WTC11 (cell line): Measurements from ENCODE around the gene INHA. TPM values are rescaled to one million over a fixed set of nuclear protein-coding genes. Genes with fewer than 3 reads are reported as not detected.

Experiments
- ELF4 ChIP-seq: sonication (generic); formaldehyde crosslinking; IDR thresholded peaks from 2 replicates; pipeline ENCODE4 v1.8.1; 2022; ENCODE audit warnings: low read depth, mild to moderate bottlenecking, moderate library complexity, missing genetic modification reagents
- ESRRA ChIP-seq: sonication (generic); formaldehyde crosslinking; IDR thresholded peaks from 2 replicates; pipeline ENCODE4 v1.8.1; 2022; ENCODE audit warnings: mild to moderate bottlenecking, missing genetic modification reagents, borderline replicate concordance
- ETV6 ChIP-seq: sonication (generic); formaldehyde crosslinking; IDR thresholded peaks from 2 replicates; pipeline ENCODE4 v1.8.1; 2022; ENCODE audit warnings: mild to moderate bottlenecking, missing genetic modification reagents
- FOXJ3 ChIP-seq: sonication (generic); formaldehyde crosslinking; IDR thresholded peaks from 2 replicates; pipeline ENCODE4 v1.9.0; 2021; ENCODE audit warnings: missing genetic modification reagents, mild to moderate bottlenecking, borderline replicate concordance
- GRHL2 ChIP-seq: fragments of 250-450 bp; sonication (Bioruptor Pico); IDR thresholded peaks from 2 replicates; pipeline ENCODE4 v1.8.0; 2022; ENCODE audit warnings: mild to moderate bottlenecking, moderate library complexity; ENCODE audit not compliant: insufficient replicate concordance, severe bottlenecking
- GTF2I ChIP-seq: fragments of 250-450 bp; sonication (Bioruptor Pico); conservative IDR thresholded peaks from 2 replicates; pipeline ENCODE4 v1.4.0; 2021; ENCODE audit warnings: mild to moderate bottlenecking
- JAZF1 ChIP-seq: fragments of 250-450 bp; sonication (Bioruptor Pico); IDR thresholded peaks from 2 replicates; pipeline ENCODE4 v1.9.0; 2021; ENCODE audit warnings: moderate library complexity, mild to moderate bottlenecking, inconsistent platforms
- JUN ChIP-seq: sonication (generic); formaldehyde crosslinking; IDR thresholded peaks from 2 replicates; pipeline ENCODE4 v1.8.0; 2023; ENCODE audit warnings: mild to moderate bottlenecking, missing genetic modification reagents
- MXD4 ChIP-seq: fragments of 250-450 bp; sonication (Bioruptor Pico); IDR thresholded peaks from 2 replicates; pipeline ENCODE4 v1.8.0; 2021; ENCODE audit warnings: mild to moderate bottlenecking, moderate library complexity, borderline replicate concordance
- OVOL2 ChIP-seq: fragments of 250-450 bp; sonication (Bioruptor Pico); IDR thresholded peaks from 2 replicates; pipeline ENCODE4 v1.9.0; 2021; ENCODE audit warnings: mild to moderate bottlenecking, borderline replicate concordance
- PRRX2 ChIP-seq: fragments of 250-450 bp; sonication (Bioruptor Pico); IDR thresholded peaks from 2 replicates; pipeline ENCODE4 v1.8.0; 2021; ENCODE audit warnings: mild to moderate bottlenecking
- RELA ChIP-seq: sonication (generic); formaldehyde crosslinking; IDR thresholded peaks from 2 replicates; pipeline ENCODE4 v1.8.1; 2022; ENCODE audit warnings: missing genetic modification reagents, mild to moderate bottlenecking, borderline replicate concordance
- RORB ChIP-seq: fragments of 250-450 bp; sonication (Bioruptor Pico); IDR thresholded peaks from 2 replicates; pipeline ENCODE4 v1.9.0; 2021; ENCODE audit warnings: mild to moderate bottlenecking
- SP1 ChIP-seq: sonication (generic); formaldehyde crosslinking; conservative IDR thresholded peaks from 2 replicates; pipeline ENCODE4 v1.8.1; 2022; ENCODE audit warnings: missing genetic modification reagents
- TCF7 ChIP-seq: sonication (generic); formaldehyde crosslinking; IDR thresholded peaks from 2 replicates; pipeline ENCODE4 v1.8.0; 2022; ENCODE audit warnings: mild to moderate bottlenecking, low read depth, missing genetic modification reagents, moderate library complexity
- TEAD1 ChIP-seq: sonication (generic); formaldehyde crosslinking; IDR thresholded peaks from 2 replicates; pipeline ENCODE4 v1.8.0; 2022; ENCODE audit warnings: mild to moderate bottlenecking, missing genetic modification reagents
- ZNF317 ChIP-seq: sonication (generic); formaldehyde crosslinking; IDR thresholded peaks from 2 replicates; pipeline ENCODE4 v1.8.1; 2023; ENCODE audit warnings: low read depth, mild to moderate bottlenecking, moderate library complexity, missing genetic modification reagents, borderline replicate concordance
- ZNF396 ChIP-seq: fragments of 250-450 bp; sonication (Bioruptor Pico); IDR thresholded peaks from 2 replicates; pipeline ENCODE4 v1.8.0; 2021; ENCODE audit warnings: mild to moderate bottlenecking, moderate library complexity, borderline replicate concordance
- ZNF416 ChIP-seq: fragments of 250-450 bp; sonication (Bioruptor Pico); IDR thresholded peaks from 2 replicates; pipeline ENCODE4 v1.9.0; 2021; ENCODE audit warnings: mild to moderate bottlenecking, inconsistent platforms
- total RNA-seq: library from RNA; stranded (reverse); gene quantifications from 3 replicates; pipeline ENCODE4 v1.2.3, GENCODE V29; 2021
- TF ChIP-seq, protein P1 (sequence below): sonication (generic); formaldehyde crosslinking; IDR thresholded peaks from 2 replicates; pipeline ENCODE4 v1.8.0; 2022; ENCODE audit warnings: missing genetic modification reagents
- TF ChIP-seq, protein P2 (sequence below): fragments of 250-450 bp; sonication (Bioruptor Pico); IDR thresholded peaks from 2 replicates; pipeline ENCODE4 v1.8.0; 2021; ENCODE audit warnings: mild to moderate bottlenecking
- TF ChIP-seq, protein P3 (sequence below): fragments of 250-450 bp; sonication (Bioruptor Pico); conservative IDR thresholded peaks from 2 replicates; pipeline ENCODE4 v1.9.0; 2021; ENCODE audit warnings: mild to moderate bottlenecking
- TF ChIP-seq, protein P4 (sequence below): sonication (generic); formaldehyde crosslinking; IDR thresholded peaks from 2 replicates; pipeline ENCODE4 v1.8.0; 2022; ENCODE audit warnings: mild to moderate bottlenecking, missing genetic modification reagents
- TF ChIP-seq, protein P5 (sequence below): sonication (generic); formaldehyde crosslinking; IDR thresholded peaks from 2 replicates; pipeline ENCODE4 v1.8.0; 2022; ENCODE audit warnings: mild to moderate bottlenecking, missing genetic modification reagents
- TF ChIP-seq, protein P6 (sequence below): sonication (generic); formaldehyde crosslinking; IDR thresholded peaks from 2 replicates; pipeline ENCODE4 v1.8.1; 2023; ENCODE audit warnings: mild to moderate bottlenecking, missing genetic modification reagents
- TF ChIP-seq, protein P7 (sequence below): sonication (generic); formaldehyde crosslinking; IDR thresholded peaks from 2 replicates; pipeline ENCODE4 v1.8.1; 2022; ENCODE audit warnings: missing genetic modification reagents, borderline replicate concordance

Gene INHA
- total RNA-seq, 1 experiment from 2014 or later: 1.4 TPM

DNA sequence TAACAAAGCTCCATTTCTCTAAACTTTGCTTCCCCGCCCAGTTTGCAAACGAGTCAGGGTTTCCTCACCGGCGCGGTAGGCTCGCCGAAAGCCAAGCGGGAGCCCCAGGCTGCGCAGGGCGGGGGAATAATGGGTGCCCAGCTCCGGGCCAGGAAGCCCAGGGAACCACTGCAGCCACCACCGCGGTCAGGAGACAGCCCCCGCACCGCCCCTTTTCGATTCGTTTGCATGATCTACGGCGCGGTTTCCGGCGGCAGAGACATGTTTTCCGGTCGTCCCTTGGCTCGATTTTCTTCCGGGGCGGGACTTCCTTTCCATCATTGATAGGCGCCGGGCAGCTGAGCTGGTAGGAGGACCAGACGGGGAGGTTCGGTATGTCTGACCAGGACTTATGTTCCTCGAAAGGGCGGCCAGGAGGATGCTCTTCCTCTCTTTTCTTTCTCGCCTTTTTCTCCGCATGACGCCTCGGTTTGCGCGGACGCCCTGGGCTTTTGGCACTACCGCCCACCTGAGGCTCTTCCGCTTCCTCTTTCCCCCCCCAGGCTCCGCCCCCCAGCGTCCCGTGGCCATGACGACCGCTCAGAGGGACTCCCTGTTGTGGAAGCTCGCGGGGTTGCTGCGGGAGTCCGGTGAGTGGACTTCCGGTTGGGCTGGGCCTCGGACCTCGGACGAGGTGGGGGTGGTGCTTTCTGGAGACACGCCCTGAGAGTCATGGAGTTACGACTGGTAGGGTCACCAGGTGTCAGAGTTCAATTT is 25.6 kb downstream of the INHA start, which contains the start of gene STK11IP (continued):
- TF ChIP-seq, protein P1, sequence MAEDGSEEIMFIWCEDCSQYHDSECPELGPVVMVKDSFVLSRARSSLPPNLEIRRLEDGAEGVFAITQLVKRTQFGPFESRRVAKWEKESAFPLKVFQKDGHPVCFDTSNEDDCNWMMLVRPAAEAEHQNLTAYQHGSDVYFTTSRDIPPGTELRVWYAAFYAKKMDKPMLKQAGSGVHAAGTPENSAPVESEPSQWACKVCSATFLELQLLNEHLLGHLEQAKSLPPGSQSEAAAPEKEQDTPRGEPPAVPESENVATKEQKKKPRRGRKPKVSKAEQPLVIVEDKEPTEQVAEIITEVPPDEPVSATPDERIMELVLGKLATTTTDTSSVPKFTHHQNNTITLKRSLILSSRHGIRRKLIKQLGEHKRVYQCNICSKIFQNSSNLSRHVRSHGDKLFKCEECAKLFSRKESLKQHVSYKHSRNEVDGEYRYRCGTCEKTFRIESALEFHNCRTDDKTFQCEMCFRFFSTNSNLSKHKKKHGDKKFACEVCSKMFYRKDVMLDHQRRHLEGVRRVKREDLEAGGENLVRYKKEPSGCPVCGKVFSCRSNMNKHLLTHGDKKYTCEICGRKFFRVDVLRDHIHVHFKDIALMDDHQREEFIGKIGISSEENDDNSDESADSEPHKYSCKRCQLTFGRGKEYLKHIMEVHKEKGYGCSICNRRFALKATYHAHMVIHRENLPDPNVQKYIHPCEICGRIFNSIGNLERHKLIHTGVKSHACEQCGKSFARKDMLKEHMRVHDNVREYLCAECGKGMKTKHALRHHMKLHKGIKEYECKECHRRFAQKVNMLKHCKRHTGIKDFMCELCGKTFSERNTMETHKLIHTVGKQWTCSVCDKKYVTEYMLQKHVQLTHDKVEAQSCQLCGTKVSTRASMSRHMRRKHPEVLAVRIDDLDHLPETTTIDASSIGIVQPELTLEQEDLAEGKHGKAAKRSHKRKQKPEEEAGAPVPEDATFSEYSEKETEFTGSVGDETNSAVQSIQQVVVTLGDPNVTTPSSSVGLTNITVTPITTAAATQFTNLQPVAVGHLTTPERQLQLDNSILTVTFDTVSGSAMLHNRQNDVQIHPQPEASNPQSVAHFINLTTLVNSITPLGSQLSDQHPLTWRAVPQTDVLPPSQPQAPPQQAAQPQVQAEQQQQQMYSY (CRISPR knock-in tag): peak; percentile 80
- TF ChIP-seq, protein P2, sequence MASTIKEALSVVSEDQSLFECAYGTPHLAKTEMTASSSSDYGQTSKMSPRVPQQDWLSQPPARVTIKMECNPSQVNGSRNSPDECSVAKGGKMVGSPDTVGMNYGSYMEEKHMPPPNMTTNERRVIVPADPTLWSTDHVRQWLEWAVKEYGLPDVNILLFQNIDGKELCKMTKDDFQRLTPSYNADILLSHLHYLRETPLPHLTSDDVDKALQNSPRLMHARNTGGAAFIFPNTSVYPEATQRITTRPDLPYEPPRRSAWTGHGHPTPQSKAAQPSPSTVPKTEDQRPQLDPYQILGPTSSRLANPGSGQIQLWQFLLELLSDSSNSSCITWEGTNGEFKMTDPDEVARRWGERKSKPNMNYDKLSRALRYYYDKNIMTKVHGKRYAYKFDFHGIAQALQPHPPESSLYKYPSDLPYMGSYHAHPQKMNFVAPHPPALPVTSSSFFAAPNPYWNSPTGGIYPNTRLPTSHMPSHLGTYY (CRISPR knock-in tag): no peak
- TF ChIP-seq ZNF317 (CRISPR knock-in tag): no peak
- no peak for TF ChIP-seq ZNF396
- TF ChIP-seq, protein P3, sequence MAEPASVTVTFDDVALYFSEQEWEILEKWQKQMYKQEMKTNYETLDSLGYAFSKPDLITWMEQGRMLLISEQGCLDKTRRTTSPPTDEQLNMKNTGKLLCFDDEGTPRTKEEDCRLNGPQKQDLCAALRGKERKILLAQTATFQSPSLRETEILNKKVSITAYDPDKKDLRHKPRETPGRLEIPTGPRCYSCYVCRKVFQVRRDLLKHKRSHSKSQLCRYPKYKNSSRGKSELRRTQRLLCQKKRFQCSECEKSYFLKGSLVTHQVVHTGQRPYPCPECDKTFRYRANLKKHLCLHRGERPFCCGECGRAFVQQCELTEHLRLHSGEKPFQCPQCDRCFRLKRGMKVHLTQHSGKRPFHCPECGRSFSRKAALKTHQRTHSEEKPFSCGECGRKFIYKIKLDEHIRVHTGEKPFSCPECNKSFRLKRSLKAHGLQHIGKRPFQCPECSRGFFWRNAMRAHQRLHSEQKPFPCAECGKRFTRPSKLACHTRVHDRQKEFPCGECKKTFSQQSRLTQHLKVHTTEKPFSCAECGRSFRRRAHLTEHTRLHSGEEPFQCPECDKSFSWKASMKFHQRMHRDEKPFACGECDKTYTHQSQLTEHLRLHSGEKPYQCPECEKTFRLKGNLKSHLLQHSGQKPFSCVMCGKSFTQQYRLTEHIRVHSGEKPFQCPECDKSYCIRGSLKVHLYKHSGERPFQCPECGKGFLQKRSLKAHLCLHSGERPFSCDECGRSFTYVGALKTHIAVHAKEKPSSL: no peak
- TF ChIP-seq, protein P4, sequence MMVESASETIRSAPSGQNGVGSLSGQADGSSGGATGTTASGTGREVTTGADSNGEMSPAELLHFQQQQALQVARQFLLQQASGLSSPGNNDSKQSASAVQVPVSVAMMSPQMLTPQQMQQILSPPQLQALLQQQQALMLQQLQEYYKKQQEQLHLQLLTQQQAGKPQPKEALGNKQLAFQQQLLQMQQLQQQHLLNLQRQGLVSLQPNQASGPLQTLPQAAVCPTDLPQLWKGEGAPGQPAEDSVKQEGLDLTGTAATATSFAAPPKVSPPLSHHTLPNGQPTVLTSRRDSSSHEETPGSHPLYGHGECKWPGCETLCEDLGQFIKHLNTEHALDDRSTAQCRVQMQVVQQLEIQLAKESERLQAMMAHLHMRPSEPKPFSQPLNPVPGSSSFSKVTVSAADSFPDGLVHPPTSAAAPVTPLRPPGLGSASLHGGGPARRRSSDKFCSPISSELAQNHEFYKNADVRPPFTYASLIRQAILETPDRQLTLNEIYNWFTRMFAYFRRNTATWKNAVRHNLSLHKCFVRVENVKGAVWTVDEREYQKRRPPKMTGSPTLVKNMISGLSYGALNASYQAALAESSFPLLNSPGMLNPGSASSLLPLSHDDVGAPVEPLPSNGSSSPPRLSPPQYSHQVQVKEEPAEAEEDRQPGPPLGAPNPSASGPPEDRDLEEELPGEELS (CRISPR knock-in tag): 0 out of 2 replicates have a peak, but pooled peaks have one; percentile 28
- 0 out of 2 replicates have a peak, but pooled peaks have one; percentile 52 for TF ChIP-seq ETV6 (CRISPR knock-in tag)
- no peak for TF ChIP-seq RORB (CRISPR knock-in tag)
- TF ChIP-seq, protein P5, sequence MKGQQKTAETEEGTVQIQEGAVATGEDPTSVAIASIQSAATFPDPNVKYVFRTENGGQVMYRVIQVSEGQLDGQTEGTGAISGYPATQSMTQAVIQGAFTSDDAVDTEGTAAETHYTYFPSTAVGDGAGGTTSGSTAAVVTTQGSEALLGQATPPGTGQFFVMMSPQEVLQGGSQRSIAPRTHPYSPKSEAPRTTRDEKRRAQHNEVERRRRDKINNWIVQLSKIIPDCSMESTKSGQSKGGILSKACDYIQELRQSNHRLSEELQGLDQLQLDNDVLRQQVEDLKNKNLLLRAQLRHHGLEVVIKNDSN (CRISPR knock-in tag): no peak
- no peak for TF ChIP-seq ESRRA (CRISPR knock-in tag)
- TF ChIP-seq FOXJ3 (CRISPR knock-in tag): no peak
- no peak for TF ChIP-seq GRHL2
- 0 out of 2 replicates have a peak, but pooled peaks have one; percentile 40 for TF ChIP-seq TEAD1 (CRISPR knock-in tag)
- no peak for TF ChIP-seq OVOL2 (CRISPR knock-in tag)
- no peak for TF ChIP-seq TCF7 (CRISPR knock-in tag)
- no peak for TF ChIP-seq PRRX2 (CRISPR knock-in tag)
- no peak for TF ChIP-seq JUN
- TF ChIP-seq ZNF416 (CRISPR knock-in tag): no peak
- TF ChIP-seq RELA (CRISPR knock-in tag): no peak
- TF ChIP-seq, protein P6, sequence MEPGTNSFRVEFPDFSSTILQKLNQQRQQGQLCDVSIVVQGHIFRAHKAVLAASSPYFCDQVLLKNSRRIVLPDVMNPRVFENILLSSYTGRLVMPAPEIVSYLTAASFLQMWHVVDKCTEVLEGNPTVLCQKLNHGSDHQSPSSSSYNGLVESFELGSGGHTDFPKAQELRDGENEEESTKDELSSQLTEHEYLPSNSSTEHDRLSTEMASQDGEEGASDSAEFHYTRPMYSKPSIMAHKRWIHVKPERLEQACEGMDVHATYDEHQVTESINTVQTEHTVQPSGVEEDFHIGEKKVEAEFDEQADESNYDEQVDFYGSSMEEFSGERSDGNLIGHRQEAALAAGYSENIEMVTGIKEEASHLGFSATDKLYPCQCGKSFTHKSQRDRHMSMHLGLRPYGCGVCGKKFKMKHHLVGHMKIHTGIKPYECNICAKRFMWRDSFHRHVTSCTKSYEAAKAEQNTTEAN (CRISPR knock-in tag): peak; percentile 79; the same call in 1 of the 2 replicates
- TF ChIP-seq, protein P7, sequence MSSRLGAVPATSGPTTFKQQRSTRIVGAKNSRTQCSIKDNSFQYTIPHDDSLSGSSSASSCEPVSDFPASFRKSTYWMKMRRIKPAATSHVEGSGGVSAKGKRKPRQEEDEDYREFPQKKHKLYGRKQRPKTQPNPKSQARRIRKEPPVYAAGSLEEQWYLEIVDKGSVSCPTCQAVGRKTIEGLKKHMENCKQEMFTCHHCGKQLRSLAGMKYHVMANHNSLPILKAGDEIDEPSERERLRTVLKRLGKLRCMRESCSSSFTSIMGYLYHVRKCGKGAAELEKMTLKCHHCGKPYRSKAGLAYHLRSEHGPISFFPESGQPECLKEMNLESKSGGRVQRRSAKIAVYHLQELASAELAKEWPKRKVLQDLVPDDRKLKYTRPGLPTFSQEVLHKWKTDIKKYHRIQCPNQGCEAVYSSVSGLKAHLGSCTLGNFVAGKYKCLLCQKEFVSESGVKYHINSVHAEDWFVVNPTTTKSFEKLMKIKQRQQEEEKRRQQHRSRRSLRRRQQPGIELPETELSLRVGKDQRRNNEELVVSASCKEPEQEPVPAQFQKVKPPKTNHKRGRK (CRISPR knock-in tag): no peak
- TF ChIP-seq SP1 (CRISPR knock-in tag): peak; percentile 88
- no peak for TF ChIP-seq GTF2I
- TF ChIP-seq MXD4 (CRISPR knock-in tag): no peak
- TF ChIP-seq JAZF1 (CRISPR knock-in tag): no peak
- no peak for TF ChIP-seq ELF4 (CRISPR knock-in tag)
